ENCODE results near the gene PCDHGA3.
"Not testable (repeated sequence)": the region's sequence is repeated elsewhere in the genome, so short reads cannot be mapped to it uniquely, and the experiment has no call there.

Gene PCDHGA3

DNA sequence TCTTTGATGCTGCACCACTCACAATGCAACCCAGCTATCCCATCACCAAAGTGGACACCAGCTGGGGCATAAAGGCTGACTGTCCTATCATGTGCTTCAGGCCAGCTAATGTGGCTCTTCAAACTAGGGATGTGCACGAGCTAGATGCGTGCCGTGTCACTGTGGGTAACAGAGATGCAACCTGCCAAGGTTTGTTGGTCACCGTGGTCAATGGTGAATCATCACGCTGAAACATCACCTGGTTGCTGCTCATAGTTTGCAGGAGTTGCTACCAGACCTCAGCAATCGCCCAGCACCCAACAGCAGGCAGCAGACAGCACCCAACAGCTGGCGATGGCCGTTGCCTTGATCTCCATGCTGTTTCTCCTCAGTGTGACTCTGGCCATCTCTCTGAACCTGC, 15.4 kb upstream of the PCDHGA3 start:
- Histone ChIP-seq H3K9me3 (ENCODE audit: insufficient read depth, low read length) (no peaks in the 10 kb centered on the region), H2AFZ (ENCODE audit: low read depth, low read length) (no peak overlapping the region)
- TF ChIP-seq, protein P1, sequence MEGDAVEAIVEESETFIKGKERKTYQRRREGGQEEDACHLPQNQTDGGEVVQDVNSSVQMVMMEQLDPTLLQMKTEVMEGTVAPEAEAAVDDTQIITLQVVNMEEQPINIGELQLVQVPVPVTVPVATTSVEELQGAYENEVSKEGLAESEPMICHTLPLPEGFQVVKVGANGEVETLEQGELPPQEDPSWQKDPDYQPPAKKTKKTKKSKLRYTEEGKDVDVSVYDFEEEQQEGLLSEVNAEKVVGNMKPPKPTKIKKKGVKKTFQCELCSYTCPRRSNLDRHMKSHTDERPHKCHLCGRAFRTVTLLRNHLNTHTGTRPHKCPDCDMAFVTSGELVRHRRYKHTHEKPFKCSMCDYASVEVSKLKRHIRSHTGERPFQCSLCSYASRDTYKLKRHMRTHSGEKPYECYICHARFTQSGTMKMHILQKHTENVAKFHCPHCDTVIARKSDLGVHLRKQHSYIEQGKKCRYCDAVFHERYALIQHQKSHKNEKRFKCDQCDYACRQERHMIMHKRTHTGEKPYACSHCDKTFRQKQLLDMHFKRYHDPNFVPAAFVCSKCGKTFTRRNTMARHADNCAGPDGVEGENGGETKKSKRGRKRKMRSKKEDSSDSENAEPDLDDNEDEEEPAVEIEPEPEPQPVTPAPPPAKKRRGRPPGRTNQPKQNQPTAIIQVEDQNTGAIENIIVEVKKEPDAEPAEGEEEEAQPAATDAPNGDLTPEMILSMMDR (IDR thresholded peaks at IDR 0.05; ENCODE audit: low read depth, low read length) = no peak
- no peak for TF ChIP-seq EZH2phosphoT487 (IDR thresholded peaks at IDR 0.05; ENCODE audit: low read depth)

DNA sequence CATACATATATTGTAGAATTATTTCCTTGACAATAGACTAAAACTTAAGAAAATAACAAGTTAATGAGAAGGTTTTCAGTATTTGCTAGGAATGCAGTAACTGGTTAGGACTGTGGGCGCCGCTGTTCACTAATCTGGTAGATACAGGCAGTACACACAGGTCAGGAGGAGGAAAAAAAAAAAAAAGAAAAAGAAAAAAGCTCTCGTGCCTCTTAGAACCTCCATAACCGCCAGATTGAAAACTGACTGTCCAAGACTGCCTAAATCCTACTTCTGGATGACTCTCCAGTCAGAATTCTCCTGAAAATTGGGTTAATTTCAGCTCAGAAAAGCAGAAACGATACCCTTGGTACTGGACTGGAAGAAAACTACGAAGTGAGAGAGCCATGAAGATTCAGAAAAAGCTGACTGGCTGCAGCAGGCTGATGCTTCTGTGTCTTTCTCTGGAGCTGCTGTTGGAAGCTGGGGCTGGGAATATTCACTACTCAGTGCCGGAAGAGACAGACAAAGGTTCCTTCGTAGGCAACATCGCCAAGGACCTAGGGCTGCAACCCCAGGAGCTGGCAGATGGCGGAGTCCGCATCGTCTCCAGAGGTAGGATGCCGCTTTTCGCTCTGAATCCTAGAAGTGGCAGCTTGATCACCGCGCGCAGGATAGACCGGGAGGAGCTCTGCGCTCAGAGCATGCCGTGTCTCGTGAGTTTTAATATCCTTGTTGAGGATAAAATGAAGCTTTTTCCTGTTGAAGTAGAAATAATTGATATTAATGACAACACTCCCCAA, 13.1 kb upstream of the PCDHGA3 start, which contains the start of gene PCDHGA1:
Gene PCDHGA1, plus strand, starts transcription at position 216 of the 782 bp plus-strand sequence.
- peaks cover 3% of the 10 kb centered on the region; the same call in 1 of the 2 replicates for H3K4me1 ChIP-seq (ENCODE audit: low read length)
- H3K36me3 ChIP-seq (replicated peaks; ENCODE audit: low read depth, low read length) = no peaks in the 10 kb centered on the region
- no peaks in the 10 kb centered on the region for H4K20me1 ChIP-seq (ENCODE audit: insufficient read depth, low read length)
- no peaks in the 10 kb centered on the region for H3K9me3 ChIP-seq (ENCODE audit: insufficient read depth, low read length)
- H3K4me2 ChIP-seq (ENCODE audit: low read length) = no peak within 1 kb of the TSS
- TF ChIP-seq, protein P1 (IDR thresholded peaks at IDR 0.05; ENCODE audit: low read depth, low read length) = no peak
- TF ChIP-seq EZH2phosphoT487 (IDR thresholded peaks at IDR 0.05; ENCODE audit: low read depth) = no peak
- no peak within 1 kb of the TSS for H3K27ac ChIP-seq (ENCODE audit: low read length)
- no peak within 1 kb of the TSS for H2AFZ ChIP-seq (ENCODE audit: low read depth, low read length)
- no peak within 1 kb of the TSS for H3K4me3 ChIP-seq (ENCODE audit: low read length)
- no peaks in the 10 kb centered on the region for H3K79me2 ChIP-seq (ENCODE audit: low read length)
- no peaks in the 10 kb centered on the region for H3K27me3 ChIP-seq (ENCODE audit: low read depth, low read length)
- H3K9ac ChIP-seq (ENCODE audit: low read length) = no peak within 1 kb of the TSS

More for the DNA sequence above, 15.4 kb upstream of the PCDHGA3 start:
- Histone ChIP-seq H3K27ac (ENCODE audit: low read length) (no peak overlapping the region), H3K4me3 (ENCODE audit: low read length) (no peak overlapping the region), H3K9ac (ENCODE audit: low read length) (no peak overlapping the region), H3K36me3 (replicated peaks; ENCODE audit: low read depth, low read length) (no peaks in the 10 kb centered on the region), H3K4me1 (ENCODE audit: low read length) (peaks cover 3% of the 10 kb centered on the region; the same call in 1 of the 2 replicates), H3K4me2 (ENCODE audit: low read length) (no peak overlapping the region), H4K20me1 (ENCODE audit: insufficient read depth, low read length) (no peaks in the 10 kb centered on the region), H3K27me3 (ENCODE audit: low read depth, low read length) (no peaks in the 10 kb centered on the region), H3K79me2 (ENCODE audit: low read length) (no peaks in the 10 kb centered on the region)

DNA sequence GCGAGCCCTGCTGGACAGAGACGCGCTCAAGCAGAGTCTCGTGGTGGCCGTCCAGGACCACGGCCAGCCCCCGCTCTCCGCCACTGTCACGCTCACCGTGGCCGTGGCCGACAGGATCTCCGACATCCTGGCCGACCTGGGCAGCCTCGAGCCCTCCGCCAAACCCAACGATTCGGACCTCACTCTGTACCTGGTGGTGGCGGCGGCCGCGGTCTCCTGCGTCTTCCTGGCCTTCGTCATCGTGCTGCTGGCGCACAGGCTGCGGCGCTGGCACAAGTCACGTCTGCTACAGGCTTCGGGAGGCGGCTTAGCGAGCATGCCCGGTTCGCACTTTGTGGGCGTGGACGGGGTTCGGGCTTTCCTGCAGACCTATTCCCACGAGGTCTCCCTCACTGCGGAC, 11.1 kb upstream of the PCDHGA3 start:
- H4K20me1 ChIP-seq (ENCODE audit: insufficient read depth, low read length); H3K4me2 ChIP-seq (ENCODE audit: low read length); H3K9me3 ChIP-seq (ENCODE audit: insufficient read depth, low read length); H3K4me3 ChIP-seq (ENCODE audit: low read length); H3K79me2 ChIP-seq (ENCODE audit: low read length); H3K4me1 ChIP-seq (ENCODE audit: low read length); H3K27me3 ChIP-seq (ENCODE audit: low read depth, low read length); H2AFZ ChIP-seq (ENCODE audit: low read depth, low read length); H3K9ac ChIP-seq (ENCODE audit: low read length); H3K36me3 ChIP-seq (replicated peaks; ENCODE audit: low read depth, low read length); H3K27ac ChIP-seq (ENCODE audit: low read length): not testable (repeated sequence)

DNA sequence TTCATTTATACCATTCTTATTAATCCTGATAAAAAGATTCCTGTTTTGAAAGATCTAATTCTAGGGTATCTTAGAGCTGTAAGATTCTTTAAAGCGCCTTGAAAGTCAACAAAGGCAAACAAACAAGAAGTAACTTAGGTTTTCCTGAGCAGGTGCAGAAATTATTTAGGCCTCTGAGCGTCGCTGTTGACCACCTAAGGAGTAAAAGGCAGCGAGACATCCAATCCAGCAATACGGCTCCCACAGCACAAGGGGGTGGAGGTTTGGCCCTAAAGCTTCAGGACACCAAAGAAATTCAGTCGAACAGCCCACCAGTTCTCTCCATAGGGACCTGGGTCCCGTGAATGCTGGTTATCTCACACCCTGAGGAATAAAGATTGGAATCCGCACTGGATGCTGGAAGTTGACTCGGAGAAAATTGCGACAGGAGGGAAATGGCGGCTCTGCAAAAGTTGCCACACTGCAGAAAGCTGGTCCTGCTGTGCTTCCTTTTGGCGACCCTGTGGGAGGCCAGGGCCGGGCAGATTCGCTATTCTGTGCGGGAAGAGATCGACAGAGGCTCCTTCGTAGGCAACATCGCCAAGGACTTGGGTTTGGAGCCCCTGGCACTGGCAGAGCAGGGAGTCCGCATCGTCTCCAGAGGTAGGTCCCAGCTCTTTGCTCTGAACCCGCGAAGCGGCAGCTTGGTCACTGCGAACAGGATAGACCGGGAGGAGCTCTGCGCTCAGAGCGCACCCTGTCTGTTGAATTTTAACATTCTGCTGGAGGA, 4.9 kb upstream of the PCDHGA3 start, which contains the start of gene PCDHGA2:
Gene PCDHGA2, plus strand, starts transcription at position 223 of the 769 bp plus-strand sequence.
- H4K20me1 ChIP-seq (ENCODE audit: insufficient read depth, low read length) = no peaks in the 10 kb centered on the region

DNA sequence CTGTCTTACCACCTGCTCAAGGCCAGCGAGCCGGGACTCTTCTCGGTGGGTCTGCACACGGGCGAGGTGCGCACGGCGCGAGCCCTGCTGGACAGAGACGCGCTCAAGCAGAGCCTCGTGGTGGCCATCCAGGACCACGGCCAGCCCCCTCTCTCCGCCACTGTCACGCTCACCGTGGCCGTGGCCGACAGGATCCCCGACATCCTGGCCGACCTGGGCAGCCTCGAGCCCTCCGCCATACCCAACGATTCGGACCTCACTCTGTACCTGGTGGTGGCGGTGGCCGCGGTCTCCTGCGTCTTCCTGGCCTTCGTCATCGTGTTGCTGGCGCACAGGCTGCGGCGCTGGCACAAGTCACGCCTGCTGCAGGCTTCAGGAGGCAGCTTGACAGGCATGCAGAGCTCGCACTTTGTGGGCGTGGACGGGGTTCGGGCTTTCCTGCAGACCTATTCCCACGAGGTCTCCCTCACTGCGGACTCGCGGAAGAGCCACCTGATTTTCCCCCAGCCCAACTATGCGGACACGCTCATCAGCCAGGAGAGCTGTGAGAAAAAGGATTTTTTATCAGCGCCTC, 2.8 kb upstream of the PCDHGA3 start:
- not testable (repeated sequence) for H4K20me1 ChIP-seq (ENCODE audit: insufficient read depth, low read length); H3K27me3 ChIP-seq (ENCODE audit: low read depth, low read length); H2AFZ ChIP-seq (ENCODE audit: low read depth, low read length); H3K9me3 ChIP-seq (ENCODE audit: insufficient read depth, low read length); H3K4me3 ChIP-seq (ENCODE audit: low read length); H3K27ac ChIP-seq (ENCODE audit: low read length); H3K9ac ChIP-seq (ENCODE audit: low read length); H3K4me1 ChIP-seq (ENCODE audit: low read length); H3K36me3 ChIP-seq (replicated peaks; ENCODE audit: low read depth, low read length); H3K79me2 ChIP-seq (ENCODE audit: low read length); H3K4me2 ChIP-seq (ENCODE audit: low read length)

More for the DNA sequence above, 4.9 kb upstream of the PCDHGA3 start, which contains the start of gene PCDHGA2:
- no peak within 1 kb of the TSS for H3K9ac ChIP-seq (ENCODE audit: low read length)
- no peak within 1 kb of the TSS for H3K4me3 ChIP-seq (ENCODE audit: low read length)
- no peaks in the 10 kb centered on the region for H3K27me3 ChIP-seq (ENCODE audit: low read depth, low read length)
- no peaks in the 10 kb centered on the region for H3K79me2 ChIP-seq (ENCODE audit: low read length)
- TF ChIP-seq, protein P1 (IDR thresholded peaks at IDR 0.05; ENCODE audit: low read depth, low read length) = no peak
- TF ChIP-seq EZH2phosphoT487 (IDR thresholded peaks at IDR 0.05; ENCODE audit: low read depth) = no peak
- H3K4me1 ChIP-seq (ENCODE audit: low read length) = no peaks in the 10 kb centered on the region
- no peak within 1 kb of the TSS for H2AFZ ChIP-seq (ENCODE audit: low read depth, low read length)
- H3K4me2 ChIP-seq (ENCODE audit: low read length) = no peak within 1 kb of the TSS
- no peak within 1 kb of the TSS for H3K27ac ChIP-seq (ENCODE audit: low read length)
- H3K9me3 ChIP-seq (ENCODE audit: insufficient read depth, low read length) = no peaks in the 10 kb centered on the region
- no peaks in the 10 kb centered on the region for H3K36me3 ChIP-seq (replicated peaks; ENCODE audit: low read depth, low read length)

Measured in OCI-LY3 (cell line).